GM12891 (cell line): ENCODE data around the gene DCN.

Experiments used
- POLR2A ChIP-seq: IDR thresholded peaks from 2 replicates; pipeline ENCODE4 v1.6.1; 2011; ENCODE audit warnings: low read depth, low read length, control low read depth
- TAF1 ChIP-seq: IDR thresholded peaks from 2 replicates; pipeline ENCODE4 v1.6.1; 2011; ENCODE audit warnings: low read depth, low read length, control low read depth

DNA sequence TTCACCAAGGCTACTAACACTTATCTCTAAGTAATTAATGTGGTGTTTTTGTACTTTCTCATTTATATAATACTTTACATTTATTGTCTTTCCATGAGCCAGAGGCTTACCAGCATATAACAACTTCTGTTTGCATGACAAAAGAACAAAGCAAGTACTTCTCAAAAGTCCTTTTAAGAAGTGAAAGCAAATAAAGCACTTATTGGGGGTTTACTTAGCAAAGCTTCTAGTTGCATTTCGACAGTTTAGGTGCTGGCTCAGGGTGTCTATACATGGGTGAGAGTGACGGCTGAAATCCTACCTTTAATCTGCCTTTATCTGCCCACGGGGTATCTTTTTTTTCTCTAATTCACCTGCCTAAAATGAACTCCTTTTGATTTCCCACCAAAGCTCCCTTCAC, 21.0 kb upstream of the DCN start:
- TF ChIP-seq POLR2A (no peak), TAF1 (no peak)
